Glutamatergic neuron (in vitro differentiated cells): ENCODE measurements around the gene ZNF263. TPM values are rescaled to one million over a fixed set of nuclear protein-coding genes. Genes with fewer than 3 reads are reported as not detected.

Experiments used
- DNase-seq: peaks from one replicate; pipeline ENCODE4 v3.0.0; 2022
- H3K27ac Mint-ChIP-seq: one replicate; pipeline ENCODE4 v1.8.0; 2020; ENCODE audit warnings: mild to moderate bottlenecking, mixed read lengths, inconsistent platforms; ENCODE audit not compliant: unreplicated experiment
- H3K27me3 Mint-ChIP-seq: one replicate; pipeline ENCODE4 v1.8.0; 2020; ENCODE audit warnings: mild to moderate bottlenecking, moderate library complexity, mixed read lengths, inconsistent platforms; ENCODE audit not compliant: unreplicated experiment
- H3K36me3 Mint-ChIP-seq: one replicate; pipeline ENCODE4 v1.8.0; 2020; ENCODE audit warnings: mild to moderate bottlenecking, mixed read lengths, inconsistent platforms; ENCODE audit not compliant: unreplicated experiment
- H3K4me1 Mint-ChIP-seq: one replicate; pipeline ENCODE4 v1.8.0; 2020; ENCODE audit warnings: mild to moderate bottlenecking, low read depth, mixed read lengths, inconsistent platforms; ENCODE audit not compliant: unreplicated experiment
- H3K4me3 Mint-ChIP-seq: one replicate; pipeline ENCODE4 v1.8.0; 2020; ENCODE audit warnings: mild to moderate bottlenecking, mixed read lengths, inconsistent platforms; ENCODE audit not compliant: unreplicated experiment
- H3K9me3 Mint-ChIP-seq: one replicate; pipeline ENCODE4 v1.8.0; 2020; ENCODE audit warnings: mild to moderate bottlenecking, moderate library complexity, mixed read lengths, inconsistent platforms; ENCODE audit not compliant: unreplicated experiment
- total RNA-seq: library from RNA; stranded (reverse); fragmentation: NEBNext Ultra II Directional; extraction: Animal tissue kit (Norgen Biotek cat#: 25700); gene quantifications from one replicate; pipeline ENCODE4 v1.2.1, GENCODE V29; 2021; ENCODE audit not compliant: unreplicated experiment
- TF ChIP-seq, protein P1 (sequence below): fragments of 200-600 bp; sonication (generic); IDR thresholded peaks from one replicate; pipeline ENCODE4 v1.5.0; 2021; ENCODE audit not compliant: partially characterized antibody, unreplicated experiment

Gene ZNF263
- total RNA-seq, 1 donor from 2014 or later: 33.1 TPM

GRCh38 chr16:3283543-3284447 is 504 bp downstream of the ZNF263 start:
- H3K4me1 Mint-ChIP-seq: peaks cover 11% of the 10 kb centered on the region
- peaks cover 16% of the 10 kb centered on the region for H3K9me3 Mint-ChIP-seq
- peaks cover 19% of the 10 kb centered on the region for H3K36me3 Mint-ChIP-seq
- peak overlapping the region; percentile 100 for H3K4me3 Mint-ChIP-seq
- TF ChIP-seq, protein P1, sequence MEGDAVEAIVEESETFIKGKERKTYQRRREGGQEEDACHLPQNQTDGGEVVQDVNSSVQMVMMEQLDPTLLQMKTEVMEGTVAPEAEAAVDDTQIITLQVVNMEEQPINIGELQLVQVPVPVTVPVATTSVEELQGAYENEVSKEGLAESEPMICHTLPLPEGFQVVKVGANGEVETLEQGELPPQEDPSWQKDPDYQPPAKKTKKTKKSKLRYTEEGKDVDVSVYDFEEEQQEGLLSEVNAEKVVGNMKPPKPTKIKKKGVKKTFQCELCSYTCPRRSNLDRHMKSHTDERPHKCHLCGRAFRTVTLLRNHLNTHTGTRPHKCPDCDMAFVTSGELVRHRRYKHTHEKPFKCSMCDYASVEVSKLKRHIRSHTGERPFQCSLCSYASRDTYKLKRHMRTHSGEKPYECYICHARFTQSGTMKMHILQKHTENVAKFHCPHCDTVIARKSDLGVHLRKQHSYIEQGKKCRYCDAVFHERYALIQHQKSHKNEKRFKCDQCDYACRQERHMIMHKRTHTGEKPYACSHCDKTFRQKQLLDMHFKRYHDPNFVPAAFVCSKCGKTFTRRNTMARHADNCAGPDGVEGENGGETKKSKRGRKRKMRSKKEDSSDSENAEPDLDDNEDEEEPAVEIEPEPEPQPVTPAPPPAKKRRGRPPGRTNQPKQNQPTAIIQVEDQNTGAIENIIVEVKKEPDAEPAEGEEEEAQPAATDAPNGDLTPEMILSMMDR: no peak
- peaks cover 20% of the 10 kb centered on the region for H3K27me3 Mint-ChIP-seq
- no peak for DNase-seq
- H3K27ac Mint-ChIP-seq: peak overlapping the region; percentile 98

GRCh38 chr16:3285131-3285530 is 1.8 kb downstream of the ZNF263 start:
- Mint-ChIP-seq H3K36me3 (peaks cover 28% of the 10 kb centered on the region), H3K27ac (no peak overlapping the region), H3K4me1 (peaks cover 11% of the 10 kb centered on the region), H3K27me3 (peaks cover 20% of the 10 kb centered on the region), H3K9me3 (peaks cover 16% of the 10 kb centered on the region), H3K4me3 (peak overlapping the region; percentile 100)
- TF ChIP-seq, protein P1: no peak
- DNase-seq: no peak

GRCh38 chr16:3289998-3290673 is 6.8 kb downstream of the ZNF263 start:
- peaks cover 70% of the 10 kb centered on the region for H3K36me3 Mint-ChIP-seq
- no peak for DNase-seq
- H3K27me3 Mint-ChIP-seq: peaks cover 14% of the 10 kb centered on the region
- TF ChIP-seq, protein P1: no peak
- H3K4me3 Mint-ChIP-seq: no peak overlapping the region
- H3K27ac Mint-ChIP-seq: no peak overlapping the region
- H3K4me1 Mint-ChIP-seq: no peaks in the 10 kb centered on the region
- peaks cover 27% of the 10 kb centered on the region for H3K9me3 Mint-ChIP-seq

DNA sequence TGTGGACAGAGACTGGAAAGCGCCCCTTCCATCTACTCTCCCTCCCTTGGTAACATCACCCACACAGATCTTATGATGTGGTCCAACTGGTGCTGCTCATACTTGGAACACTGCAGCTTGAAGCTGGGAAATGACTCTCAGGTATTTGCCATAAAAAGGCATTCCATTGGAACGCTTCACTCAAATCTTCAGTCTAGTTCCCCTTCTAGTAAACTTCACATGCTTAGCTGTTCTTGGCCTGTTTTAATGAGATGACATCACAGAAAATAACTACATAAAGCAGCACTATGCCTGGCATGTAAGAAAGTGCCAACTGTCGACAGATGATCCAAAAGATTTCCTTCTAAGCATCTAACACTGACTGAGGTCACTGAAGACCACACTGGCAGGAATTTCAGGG is 9.3 kb downstream of the ZNF263 start:
- H3K4me1 Mint-ChIP-seq: no peaks in the 10 kb centered on the region
- H3K27ac Mint-ChIP-seq: no peak overlapping the region
- TF ChIP-seq, protein P1: no peak
- DNase-seq: no peak
- H3K27me3 Mint-ChIP-seq: peaks cover 17% of the 10 kb centered on the region
- peaks cover 70% of the 10 kb centered on the region for H3K36me3 Mint-ChIP-seq
- peak overlapping the region; percentile 30 for H3K4me3 Mint-ChIP-seq
- H3K9me3 Mint-ChIP-seq: peaks cover 35% of the 10 kb centered on the region
